ENCODE data around the gene METTL1.
A peak's percentile ranks its signal among the peaks of the same experiment; 100 is the strongest.
"Not testable (repeated sequence)": the region's sequence is repeated elsewhere in the genome, so short reads cannot be mapped to it uniquely, and the experiment has no call there.

Gene METTL1

DNA sequence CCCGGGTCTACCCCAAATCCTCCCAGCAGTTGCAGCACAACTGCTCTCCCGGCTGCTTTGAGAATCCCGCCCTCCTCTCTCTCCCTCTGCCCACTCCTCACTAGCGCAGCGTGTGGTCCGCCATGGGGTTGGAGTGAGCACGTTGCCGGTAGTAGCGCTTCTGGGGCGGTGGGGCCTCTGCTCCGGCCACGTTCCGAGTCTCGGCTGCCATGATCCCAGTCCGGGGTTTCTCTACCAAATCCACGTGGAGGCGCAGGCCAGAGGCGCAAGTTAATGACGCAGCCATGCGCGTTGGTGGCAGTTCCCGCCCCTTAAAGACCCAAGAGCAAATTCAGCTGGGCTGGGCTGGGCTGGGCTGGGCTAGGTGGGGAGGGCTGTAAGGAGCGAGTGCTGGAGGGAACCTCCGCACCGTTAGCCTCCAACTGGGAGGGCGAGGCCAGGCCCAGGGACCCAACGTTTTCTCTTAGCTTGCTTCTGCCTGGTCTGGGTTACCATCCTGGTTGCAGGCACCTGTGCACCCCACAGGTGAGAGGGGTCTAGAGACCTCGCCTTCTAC lies at the start of gene METTL1:
Gene METTL1, minus strand, starts transcription at position 233 of the 556 bp plus-strand sequence. Its CDS starts 22 bp downstream, at position 211.
- peak; percentile 97 for DNase-seq

GRCh38 chr12:57821015-57821414 lies 49.1 kb upstream of the METTL1 start:
- not testable (repeated sequence) for DNase-seq

GRCh38 chr12:57820119-57820518 lies 48.2 kb upstream of the METTL1 start:
- not testable (repeated sequence) for DNase-seq

DNA sequence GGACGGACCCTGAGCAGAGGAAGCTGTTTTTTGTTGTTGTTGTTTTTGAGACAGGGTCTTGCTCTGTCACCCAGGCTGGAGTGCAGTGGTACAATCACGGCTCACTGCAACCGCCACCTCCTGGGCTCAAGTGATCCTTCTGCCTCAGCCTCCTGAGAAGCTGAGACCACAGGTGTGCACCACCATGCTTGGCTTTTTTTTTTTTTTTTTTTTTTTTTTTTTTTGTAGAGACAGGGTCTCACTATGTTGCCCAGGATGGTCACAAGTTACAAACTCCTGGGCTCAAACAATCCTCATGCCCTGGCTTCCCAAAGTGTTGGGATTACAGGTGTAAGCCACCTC lies 46.1 kb upstream of the METTL1 start:
- DNase-seq, result not testable (repeated sequence)

GRCh38 chr12:57817261-57817989 lies 45.5 kb upstream of the METTL1 start:
- DNase-seq, result no peak

DNA sequence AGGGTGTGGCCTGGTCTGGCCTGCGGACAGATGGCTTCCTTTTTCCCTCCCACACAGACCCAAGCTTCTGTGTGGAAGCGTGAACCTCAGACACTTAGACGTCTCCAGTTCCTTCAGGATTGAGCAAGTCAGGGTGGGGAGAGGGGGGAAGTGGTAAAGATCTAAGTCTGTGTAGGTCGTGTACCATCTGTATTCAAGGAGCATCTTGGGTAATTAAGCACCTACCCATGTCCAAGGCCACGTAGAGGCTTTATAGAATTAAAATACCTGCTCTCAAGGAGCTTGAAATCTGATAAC lies 44.9 kb upstream of the METTL1 start:
- no peak for DNase-seq

DNA sequence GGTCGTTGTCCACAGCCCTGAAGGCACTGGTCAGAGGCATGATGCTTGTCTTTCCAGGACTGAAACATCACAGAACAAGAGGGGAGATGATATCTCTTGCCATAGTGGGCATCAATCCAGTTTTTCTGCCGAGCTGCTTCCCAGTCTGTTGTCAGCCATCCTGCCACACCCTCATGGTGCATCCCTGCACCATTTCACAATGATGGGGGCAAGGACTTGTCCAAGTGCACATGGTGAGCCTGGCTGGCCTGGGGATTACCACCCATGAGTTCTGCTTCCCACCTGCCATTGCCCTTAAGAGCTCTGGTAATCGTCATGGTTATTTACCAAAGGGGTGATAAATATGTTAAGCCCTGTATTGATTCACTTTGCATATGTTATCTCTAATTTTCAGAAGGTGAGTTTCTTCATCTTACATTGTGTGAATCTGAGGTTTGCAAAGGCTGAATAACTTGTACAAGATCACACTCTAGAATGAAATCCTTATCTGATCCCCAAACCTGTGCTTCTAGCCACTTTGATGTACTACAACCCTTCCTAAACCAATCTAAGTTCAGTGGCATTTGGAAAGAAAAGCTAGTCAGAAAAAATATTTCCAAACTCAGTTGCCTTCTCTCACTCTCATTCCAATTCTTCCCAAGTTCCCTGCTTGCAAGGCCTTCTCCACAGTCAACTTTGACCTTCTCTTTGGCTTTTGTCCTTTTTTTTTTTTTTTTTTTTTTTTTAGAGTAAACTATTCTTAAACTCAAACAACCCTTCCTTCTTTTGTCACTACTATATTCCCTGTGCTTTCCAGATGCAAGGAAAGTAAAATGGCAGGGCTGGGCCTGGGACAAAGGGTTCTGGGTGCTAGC lies 44.3 kb upstream of the METTL1 start:
- DNase-seq, result no peak

GRCh38 chr12:57815177-57816000 lies 43.5 kb upstream of the METTL1 start:
- no peak for DNase-seq

- no peak for DNase-seq
Measured at GRCh38 chr12:57813971-57814772, 42.3 kb upstream of the METTL1 start.

DNA sequence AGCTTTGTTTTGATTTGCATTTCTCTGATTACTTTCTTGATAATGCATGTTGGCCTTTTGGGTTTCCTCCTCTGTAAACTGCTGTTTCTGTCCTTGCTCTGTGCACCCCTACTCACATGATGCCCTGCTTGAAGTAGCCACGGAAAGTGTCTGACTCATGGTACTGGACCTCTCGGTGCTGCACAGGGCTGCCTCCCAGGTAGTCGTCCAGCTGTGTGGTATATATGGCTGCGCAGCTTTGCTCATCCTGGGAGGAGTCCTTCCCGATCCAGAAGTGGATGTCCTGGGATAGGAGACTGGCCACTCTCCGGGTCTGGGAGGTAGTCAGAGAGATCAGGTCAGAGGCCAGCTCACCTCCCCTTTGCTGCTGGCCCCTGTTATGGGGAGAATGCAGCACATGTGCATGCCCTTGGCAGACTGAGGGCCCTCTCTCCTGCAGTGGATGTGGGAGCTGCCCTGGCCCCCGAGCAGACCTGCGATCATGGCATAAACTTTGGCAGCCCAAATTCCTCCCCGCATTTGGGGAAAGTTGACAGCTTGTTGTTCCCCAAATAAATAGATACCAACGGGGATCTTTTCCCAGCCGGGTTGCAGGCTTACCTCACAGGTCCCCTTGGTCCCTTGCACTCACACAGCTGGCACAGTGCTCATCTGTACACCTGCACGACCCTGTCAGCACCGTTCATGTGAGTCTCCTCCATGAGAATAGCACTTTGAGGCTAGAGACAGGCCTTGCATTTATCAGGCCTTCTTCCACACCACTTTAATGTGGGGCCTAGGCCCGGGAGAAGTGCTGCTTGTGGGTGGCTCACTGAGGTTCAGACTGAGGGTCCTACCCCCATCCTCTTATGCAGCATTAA lies 41.4 kb upstream of the METTL1 start:
- no peak for DNase-seq

DNA sequence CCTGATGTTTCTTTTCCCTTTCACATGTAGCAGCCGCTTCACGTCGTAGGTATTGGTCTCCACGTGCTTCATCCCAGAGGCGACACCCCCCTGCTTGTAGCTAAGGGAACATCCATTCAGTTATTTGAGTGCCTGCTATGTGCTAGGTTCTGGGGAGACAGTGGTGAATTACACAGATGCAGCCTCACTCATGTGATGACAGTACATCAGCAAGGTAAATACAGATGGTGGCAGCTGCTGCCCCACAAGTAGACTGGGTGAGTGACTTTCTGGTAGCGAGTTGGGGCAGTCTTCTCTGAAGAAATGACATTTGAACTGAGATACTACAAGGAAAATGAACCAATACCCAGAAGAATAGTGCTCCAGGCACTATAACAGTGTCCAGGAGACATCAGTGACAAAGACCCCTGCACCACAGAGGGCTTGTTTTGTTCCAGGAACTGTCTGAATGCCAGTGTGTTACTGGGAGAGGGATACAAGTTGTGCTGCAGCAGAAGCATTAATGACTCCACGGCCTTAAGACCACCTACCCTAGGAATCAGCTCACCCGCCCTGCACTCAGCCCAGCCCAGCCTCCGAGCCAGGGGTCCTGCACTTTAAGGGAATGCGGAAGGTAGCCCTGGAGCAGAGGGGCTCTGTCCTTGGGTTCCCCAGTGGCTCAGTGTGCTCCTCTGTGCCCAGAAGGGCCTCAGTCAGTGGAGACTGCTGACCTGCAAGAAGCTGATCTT lies 39.3 kb upstream of the METTL1 start:
- no peak for DNase-seq

DNA sequence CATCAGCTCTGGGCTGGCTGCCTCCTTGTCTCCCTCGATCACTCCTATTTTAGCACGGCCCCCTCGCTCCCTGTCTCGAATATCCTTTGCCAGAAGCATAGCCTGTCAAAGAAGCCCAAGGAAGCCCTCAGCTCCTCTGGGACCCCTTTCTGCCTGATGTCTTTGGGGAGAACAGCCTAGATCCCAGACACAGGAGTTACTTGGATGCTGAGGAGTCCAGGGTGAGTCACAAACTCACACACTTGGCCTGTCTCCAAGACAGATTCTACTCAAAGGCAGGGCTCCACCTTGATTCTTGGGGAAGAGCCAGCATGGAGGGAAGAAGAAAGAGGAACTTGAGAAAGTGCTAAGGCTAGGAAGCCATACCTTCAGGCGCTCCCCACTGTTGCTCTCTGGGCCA lies 38.5 kb upstream of the METTL1 start:
- no peak for DNase-seq

GRCh38 chr12:57809425-57809824 lies 37.5 kb upstream of the METTL1 start:
- DNase-seq, result no peak

DNA sequence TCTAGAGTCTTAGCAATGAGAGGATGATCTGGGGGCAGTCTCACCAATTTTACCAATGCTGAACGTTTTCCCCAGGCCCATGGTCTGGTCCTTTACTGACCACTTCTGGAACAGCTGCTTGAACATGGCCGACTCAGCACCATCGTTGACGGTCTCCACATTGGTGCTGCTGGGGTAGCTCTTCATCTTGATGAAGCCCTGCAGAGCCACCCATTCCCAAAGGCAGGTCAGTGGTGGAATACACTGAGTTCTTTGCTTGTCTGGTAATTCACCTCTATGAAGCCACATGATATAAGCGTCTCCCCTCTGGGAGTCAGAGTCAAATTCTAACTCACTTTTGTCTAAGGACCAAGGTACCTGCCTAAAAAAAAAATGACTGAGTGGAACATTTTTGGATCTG lies 36.4 kb upstream of the METTL1 start:
- DNase-seq, result no peak

- no peak for DNase-seq
Measured at GRCh38 chr12:57807285-57807684, 35.4 kb upstream of the METTL1 start.

GRCh38 chr12:57806677-57807076 lies 34.8 kb upstream of the METTL1 start:
- DNase-seq, result no peak

- peak; percentile 12 for DNase-seq
Measured at GRCh38 chr12:57803319-57803893, 31.5 kb upstream of the METTL1 start.

DNA sequence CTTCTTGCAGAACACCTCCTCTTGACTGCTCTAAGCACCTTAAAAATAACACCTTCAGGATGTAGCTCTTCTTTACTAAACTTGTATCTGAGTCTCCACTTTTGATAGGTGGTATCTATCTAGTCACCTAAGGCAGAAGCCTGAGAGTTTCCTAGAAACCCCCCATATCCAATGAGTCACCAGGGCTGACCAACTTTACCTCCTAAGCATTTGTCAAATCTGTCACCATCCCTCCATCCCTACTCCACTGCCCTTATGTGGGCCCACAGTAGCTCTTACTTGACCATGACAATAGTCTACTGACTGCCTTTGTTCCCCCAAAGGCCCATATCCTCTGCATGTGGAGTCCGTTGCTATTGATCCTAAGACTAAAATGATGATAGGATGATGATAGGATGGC lies 30.7 kb upstream of the METTL1 start:
- no peak for DNase-seq

DNA sequence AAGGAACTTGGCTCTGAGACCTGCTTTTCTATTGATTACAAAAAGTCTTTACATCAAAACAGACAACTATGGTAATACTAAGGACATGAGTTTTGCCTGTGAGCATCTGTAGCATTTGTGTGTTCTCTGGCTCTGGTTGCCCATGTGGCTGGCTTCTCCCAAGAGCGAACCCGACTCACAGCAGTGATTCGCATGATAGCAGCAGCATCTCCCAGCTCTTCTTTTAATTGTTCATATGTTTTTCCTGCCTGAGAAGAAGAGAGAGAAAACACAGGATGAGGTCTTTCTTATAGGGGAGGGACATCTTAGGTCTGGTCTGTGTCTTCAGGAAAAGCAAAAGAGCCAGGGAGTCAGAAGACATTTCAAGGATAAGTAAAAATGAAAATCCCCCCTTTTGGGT lies 29.1 kb upstream of the METTL1 start:
- no peak for DNase-seq

DNA sequence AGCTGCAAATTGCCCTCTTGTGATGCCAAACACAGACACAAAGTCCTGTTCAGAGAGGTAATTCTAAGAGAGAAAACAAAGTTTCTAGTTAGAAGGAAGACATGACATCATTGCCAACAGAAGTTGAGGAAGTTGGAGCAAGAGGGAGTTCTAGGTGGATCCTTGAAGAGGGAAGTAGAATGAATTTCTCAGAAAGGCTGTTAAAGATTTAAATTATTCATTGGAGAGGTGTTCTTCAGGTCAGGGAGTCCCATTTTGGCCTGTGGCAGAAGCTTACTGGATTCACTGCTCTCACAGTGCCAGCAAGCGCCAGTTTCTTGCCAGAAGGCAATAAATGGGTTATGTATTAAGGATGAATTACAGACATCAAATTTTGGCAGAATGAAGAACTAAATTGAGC lies 26.0 kb upstream of the METTL1 start:
- no peak for DNase-seq
